B cell (primary cell): ENCODE measurements around the gene DOCK1. TPM values are rescaled to one million over a fixed set of nuclear protein-coding genes. Genes with fewer than 3 reads are reported as not detected.

ENCODE experiments used
- ATAC-seq: fragments of 200-7000 bp; cut with Tn5 transposase; one replicate; pipeline ENCODE4 v1.10.0; 2021; ENCODE audit warnings: low read depth, mild to moderate bottlenecking, moderate number of reproducible peaks, moderate library complexity
- CTCF ChIA-PET: fragments of 350-600 bp; sonication (Branson Sonifier 250); formaldehyde crosslinking; loops from one replicate; lab custom pipeline; 2021; ENCODE audit warnings: antibody characterized with exemption, inconsistent platforms; lab: Charles Lee
- POLR2A ChIA-PET: fragments of 350-600 bp; sonication (Branson Sonifier 250); formaldehyde crosslinking; loops from one replicate; lab custom pipeline; 2021; ENCODE audit warnings: antibody characterized with exemption; lab: Charles Lee
- DNase-seq: peaks from one replicate; pipeline ENCODE4 v3.0.0; 2013
- H2AFZ ChIP-seq: 2 replicates; pipeline ENCODE4 v1.6.1; 2012; ENCODE audit warnings: mild to moderate bottlenecking, low read depth, low read length; ENCODE audit not compliant: insufficient read depth, poor library complexity, severe bottlenecking
- H3K27ac ChIP-seq, 2 donors: 1 replicate in 1 of 2; 2 replicates in 1 of 2; pipeline ENCODE4 v1.5.1; 2012 to 2013; ENCODE audit warnings: low read length in 2 of 2, mild to moderate bottlenecking in 2 of 2, moderate library complexity in 1 of 2
- H3K27me3 ChIP-seq, 4 experiments: fragments of 200-600 bp in 1 of 4; sonication (generic) in 1 of 4; replicated peaks in 1 of 4; 1 replicate in 2 of 4; 2 replicates in 2 of 4; pipeline versions ENCODE4 v1.6.1 to v1.7.0; 2013 to 2016; ENCODE audit warnings: low read length in 3 of 4, mild to moderate bottlenecking in 2 of 4, mixed read lengths in 1 of 4, moderate library complexity in 1 of 4; ENCODE audit not compliant: insufficient read depth in 4 of 4, control insufficient read depth in 3 of 4; ENCODE audit errors: control extremely low read depth in 1 of 4
- H3K36me3 ChIP-seq, 2 experiments: replicated peaks in 1 of 2; 1 replicate in 1 of 2; 2 replicates in 1 of 2; pipeline versions ENCODE4 v1.6.1 to v1.7.1; 2013; ENCODE audit warnings: low read length in 1 of 2; ENCODE audit not compliant: insufficient read depth in 2 of 2, control insufficient read depth in 1 of 2; ENCODE audit errors: control extremely low read depth in 1 of 2, extremely low read depth in 1 of 2
- H3K4me1 ChIP-seq, 2 donors: fragments of 200-600 bp in 1 of 2; sonication (generic) in 1 of 2; 1 replicate in 1 of 2; 2 replicates in 1 of 2; pipeline versions ENCODE4 v1.5.1 to v1.6.1; 2013 to 2017; ENCODE audit warnings: low read length in 2 of 2; ENCODE audit not compliant: control insufficient read depth in 2 of 2, insufficient read depth in 2 of 2
- H3K4me2 ChIP-seq: replicated peaks from 2 replicates; pipeline ENCODE3; 2012; ENCODE audit warnings: mild to moderate bottlenecking, low read depth, low read length; ENCODE audit not compliant: poor library complexity, severe bottlenecking
- H3K4me3 ChIP-seq, 5 experiments: fragments of 200-600 bp in 1 of 5; sonication (generic) in 1 of 5; 1 replicate in 3 of 5; 2 replicates in 2 of 5; pipeline versions ENCODE4 v1.5.1 to v1.7.0; 2011 to 2016; ENCODE audit warnings: low read length in 4 of 5, mild to moderate bottlenecking in 4 of 5, low read depth in 2 of 5, control low read depth in 1 of 5, moderate library complexity in 1 of 5; ENCODE audit not compliant: insufficient read depth in 1 of 5; ENCODE audit errors: control extremely low read depth in 1 of 5, extremely low read depth in 1 of 5
- H3K79me2 ChIP-seq: fragments of 200-600 bp; sonication (generic); one replicate; pipeline ENCODE4 v1.6.0; 2016; ENCODE audit warnings: low read length; ENCODE audit not compliant: control insufficient read depth, insufficient read depth
- H3K9ac ChIP-seq: fragments of 200-600 bp; sonication (generic); 2 replicates; pipeline ENCODE4 v1.6.1; 2017; ENCODE audit warnings: mild to moderate bottlenecking, low read length, moderate library complexity
- H3K9me3 ChIP-seq, 3 donors: one replicate each; pipeline versions ENCODE4 v1.6.1 to v1.7.1; 2013; ENCODE audit warnings: low read length in 2 of 3; ENCODE audit not compliant: control insufficient read depth in 2 of 3, insufficient read depth in 1 of 3; ENCODE audit errors: control extremely low read depth in 1 of 3
- H4K20me1 ChIP-seq: 2 replicates; pipeline ENCODE4 v1.6.0; 2012; ENCODE audit warnings: mild to moderate bottlenecking, low read length; ENCODE audit not compliant: insufficient read depth, control insufficient read depth, poor library complexity, severe bottlenecking
- H3K27ac Mint-ChIP-seq: one replicate; pipeline ENCODE4 v1.8.0; 2021; ENCODE audit warnings: mixed read lengths
- H3K27me3 Mint-ChIP-seq: one replicate; pipeline ENCODE4 v1.8.0; 2021; ENCODE audit warnings: mixed read lengths
- H3K4me1 Mint-ChIP-seq: one replicate; pipeline ENCODE4 v1.8.0; 2021; ENCODE audit warnings: mixed read lengths
- H3K4me3 Mint-ChIP-seq: one replicate; pipeline ENCODE4 v1.8.0; 2021; ENCODE audit warnings: mixed read lengths
- H3K9me3 Mint-ChIP-seq: one replicate; pipeline ENCODE4 v1.8.0; 2022; ENCODE audit warnings: mixed read lengths; ENCODE audit not compliant: insufficient read depth
- EZH2 ChIP-seq: IDR thresholded peaks from 2 replicates; pipeline ENCODE4 v1.6.1; 2012; ENCODE audit warnings: borderline replicate concordance, low read depth, mild to moderate bottlenecking, moderate library complexity, low read length; ENCODE audit not compliant: insufficient read depth, poor library complexity, severe bottlenecking
- WGBS: methylation state at CpG from one replicate; pipeline ENCODE4 v1.1.5; 2013; ENCODE audit warnings: missing lambda C conversion rate; ENCODE audit not compliant: insufficient coverage; 5-methylcytosine and 5-hydroxymethylcytosine counted together
- intact Hi-C: fragments of 100-400 bp; cut with micrococcal nuclease; formaldehyde crosslinking; loops from one replicate; pipeline ENCODE4 v1.10.0; 2022
- polyA plus RNA-seq: library from polyadenylated mRNA; depleted of rRNA; stranded (reverse); fragments of >200 nt; gene quantifications from 2 replicates; pipeline ENCODE4 v1.2.3, GENCODE V29; 2012
- total RNA-seq, 2 donors: library from RNA; stranded (reverse); fragments of 120-200 nt in 1 of 2; gene quantifications; 1 replicate in 1 of 2; 2 replicates in 1 of 2; pipeline versions ENCODE4 v1.2.3 to v1.2.4, GENCODE V29; 2013 to 2022
- TF ChIP-seq, protein P1 (sequence below): fragments of 200-600 bp; IDR thresholded peaks from one replicate; pipeline ENCODE4 v1.8.0; 2022; ENCODE audit warnings: antibody characterized with exemption, mild to moderate bottlenecking

The DOCK1 gene
- total and polyA plus RNA-seq, 2 donors (not counting 1 experiment from before 2014, with no cell fraction given) = not detected

DNA sequence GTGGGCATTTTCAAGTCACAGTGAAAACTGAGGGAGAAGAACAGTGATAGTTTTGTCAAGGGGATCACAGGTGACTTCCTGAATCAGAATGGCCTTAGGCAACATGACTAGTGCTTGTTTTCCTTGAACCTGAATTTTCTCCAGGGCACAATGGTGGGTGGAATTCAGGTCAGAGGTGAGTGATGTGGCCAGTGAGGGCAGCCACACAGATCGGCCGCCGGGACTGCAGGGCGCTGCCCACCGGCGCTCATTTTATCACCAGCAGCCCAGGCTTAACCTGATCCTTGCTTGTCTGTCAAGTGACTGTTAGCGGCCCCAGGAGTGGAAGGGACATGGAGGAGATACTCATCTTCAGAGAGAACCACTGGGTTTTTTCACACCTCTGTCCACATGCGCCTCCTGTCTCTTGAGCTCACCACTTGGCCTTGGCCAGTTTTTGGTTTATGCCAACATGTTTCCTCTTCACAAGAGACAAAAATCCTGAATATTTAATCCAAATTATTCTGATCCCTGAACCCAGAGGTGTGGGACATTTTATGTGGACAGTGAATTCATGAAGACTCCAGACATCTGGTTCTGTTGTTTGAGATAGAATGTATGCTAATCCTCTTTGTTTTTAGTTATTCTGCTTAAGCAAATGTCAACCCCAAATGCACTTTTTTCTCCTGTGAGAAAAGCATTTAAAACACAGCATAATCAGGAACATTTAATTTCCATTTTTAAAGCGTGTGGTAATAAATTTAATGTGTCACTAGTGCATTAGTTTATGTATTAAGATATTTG is 108.7 kb downstream of the DOCK1 start:
- no peaks in the 10 kb centered on the region for H3K79me2 ChIP-seq
- ATAC-seq = no peak
- Mint-ChIP-seq H3K4me3 (no peak overlapping the region), H3K9me3 (no peaks in the 10 kb centered on the region), H3K27ac (no peak overlapping the region), H3K27me3 (no peaks in the 10 kb centered on the region), H3K4me1 (no peaks in the 10 kb centered on the region)
- H2AFZ ChIP-seq = no peak overlapping the region
- no peaks in the 10 kb centered on the region for H3K4me1 ChIP-seq
- no peak for DNase-seq
- POLR2A ChIA-PET = no interaction called here
- CTCF ChIA-PET = no interaction called here
- no peaks in the 10 kb centered on the region for H3K27me3 ChIP-seq
- WGBS = 100% methylated on average over 4 of the region's 9 CpGs
- H3K36me3 ChIP-seq = no peaks in the 10 kb centered on the region
- intact Hi-C loops = no loop called here
- no peak overlapping the region for H3K4me2 ChIP-seq
- H3K27ac ChIP-seq = no peak overlapping the region
- H3K9me3 ChIP-seq = peaks cover 0 to 12% (median 0%) of the 10 kb centered on the region in 3 donors
- H4K20me1 ChIP-seq = no peaks in the 10 kb centered on the region
- H3K9ac ChIP-seq = no peak overlapping the region
- TF ChIP-seq, protein P1, sequence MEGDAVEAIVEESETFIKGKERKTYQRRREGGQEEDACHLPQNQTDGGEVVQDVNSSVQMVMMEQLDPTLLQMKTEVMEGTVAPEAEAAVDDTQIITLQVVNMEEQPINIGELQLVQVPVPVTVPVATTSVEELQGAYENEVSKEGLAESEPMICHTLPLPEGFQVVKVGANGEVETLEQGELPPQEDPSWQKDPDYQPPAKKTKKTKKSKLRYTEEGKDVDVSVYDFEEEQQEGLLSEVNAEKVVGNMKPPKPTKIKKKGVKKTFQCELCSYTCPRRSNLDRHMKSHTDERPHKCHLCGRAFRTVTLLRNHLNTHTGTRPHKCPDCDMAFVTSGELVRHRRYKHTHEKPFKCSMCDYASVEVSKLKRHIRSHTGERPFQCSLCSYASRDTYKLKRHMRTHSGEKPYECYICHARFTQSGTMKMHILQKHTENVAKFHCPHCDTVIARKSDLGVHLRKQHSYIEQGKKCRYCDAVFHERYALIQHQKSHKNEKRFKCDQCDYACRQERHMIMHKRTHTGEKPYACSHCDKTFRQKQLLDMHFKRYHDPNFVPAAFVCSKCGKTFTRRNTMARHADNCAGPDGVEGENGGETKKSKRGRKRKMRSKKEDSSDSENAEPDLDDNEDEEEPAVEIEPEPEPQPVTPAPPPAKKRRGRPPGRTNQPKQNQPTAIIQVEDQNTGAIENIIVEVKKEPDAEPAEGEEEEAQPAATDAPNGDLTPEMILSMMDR = no peak
- TF ChIP-seq EZH2 = no peak
- no peak overlapping the region for H3K4me3 ChIP-seq

DNA sequence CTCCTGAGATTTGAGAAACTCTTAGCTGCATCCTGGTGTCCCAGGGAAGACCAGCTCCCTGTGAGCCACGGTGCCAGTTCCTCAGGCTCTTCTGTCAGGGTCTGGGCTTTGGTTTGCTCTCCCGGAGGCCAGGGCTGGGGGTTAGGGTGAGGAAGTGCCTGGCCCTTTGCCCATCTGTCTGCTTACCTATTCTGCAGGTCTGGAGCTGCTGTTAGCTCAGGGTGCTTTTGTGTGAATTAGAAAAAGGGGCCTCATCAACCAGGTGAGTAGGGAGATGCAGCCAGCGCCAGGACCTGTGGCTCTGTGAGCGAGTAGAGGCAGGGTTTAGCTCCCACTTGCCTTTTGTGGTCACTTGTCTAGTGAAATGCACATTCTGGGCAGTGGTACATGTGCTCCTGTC is 109.4 kb downstream of the DOCK1 start:
- ATAC-seq (no peak), DNase-seq (no peak)
- Histone ChIP-seq H3K4me3 (no peak overlapping the region), H3K9me3 (peaks cover 0 to 12% (median 0%) of the 10 kb centered on the region in 3 donors), H3K27ac (no peak overlapping the region), H3K36me3 (no peaks in the 10 kb centered on the region), H3K27me3 (no peaks in the 10 kb centered on the region), H4K20me1 (no peaks in the 10 kb centered on the region), H3K4me1 (no peaks in the 10 kb centered on the region), H3K79me2 (no peaks in the 10 kb centered on the region), H3K9ac (no peak overlapping the region), H2AFZ (no peak overlapping the region), H3K4me2 (no peak overlapping the region)
- ChIA-PET POLR2A (no interaction called here), CTCF (no interaction called here)
- Mint-ChIP-seq H3K27ac (no peak overlapping the region), H3K9me3 (no peaks in the 10 kb centered on the region), H3K4me3 (no peak overlapping the region), H3K27me3 (no peaks in the 10 kb centered on the region), H3K4me1 (no peaks in the 10 kb centered on the region)
- 91% methylated on average over 4 of the region's 4 CpGs for WGBS
- intact Hi-C loops = no loop called here
- no peak for TF ChIP-seq EZH2
- TF ChIP-seq, protein P1 = no peak
